GM12878 (cell line): ENCODE measurements around the gene SLC7A1. TPM values are rescaled to one million over a fixed set of nuclear protein-coding genes. Genes with fewer than 3 reads are reported as not detected.

Source experiments
- CBX3 ChIP-seq: fragments of 200-600 bp; sonication (generic); IDR thresholded peaks from 2 replicates; pipeline ENCODE4 v1.6.1; 2016; ENCODE audit warnings: low read depth, borderline replicate concordance
- ETV6 ChIP-seq, 2 experiments: fragments of 450-650 bp in 1 of 2; IDR thresholded peaks in 1 of 2; conservative IDR thresholded peaks in 1 of 2; 2 replicates each; pipeline ENCODE4 v1.6.1; 2014; ENCODE audit warnings: antibody characterized with exemption in 1 of 2, borderline replicate concordance in 1 of 2, low read depth in 1 of 2, mild to moderate bottlenecking in 1 of 2, moderate library complexity in 1 of 2
- FOXK2 ChIP-seq: fragments of 450-650 bp; IDR thresholded peaks from 2 replicates; pipeline ENCODE4 v1.6.1; 2017; ENCODE audit warnings: mild to moderate bottlenecking, moderate library complexity
- MEF2A ChIP-seq: IDR thresholded peaks from 2 replicates; pipeline ENCODE4 v1.6.1; 2011; ENCODE audit warnings: low read depth, mild to moderate bottlenecking, low read length, moderate library complexity; ENCODE audit not compliant: insufficient read depth
- PAX8 ChIP-seq: fragments of 450-650 bp; IDR thresholded peaks from 2 replicates; pipeline ENCODE4 v1.6.1; 2017; ENCODE audit warnings: mild to moderate bottlenecking, moderate library complexity
- POLR2AphosphoS2 ChIP-seq: IDR thresholded peaks from 2 replicates; pipeline ENCODE4 v1.6.1; 2011; ENCODE audit warnings: low read depth, mild to moderate bottlenecking, low read length, improper control_type of control experiment, moderate library complexity
- RB1 ChIP-seq: fragments of 450-650 bp; formaldehyde crosslinking; IDR thresholded peaks from 2 replicates; pipeline ENCODE4 v1.6.1; 2017; ENCODE audit warnings: mild to moderate bottlenecking, borderline replicate concordance
- WRNIP1 ChIP-seq: IDR thresholded peaks from 2 replicates; pipeline ENCODE4 v1.6.1; 2011; ENCODE audit warnings: low read depth, low read length, improper control_type of control experiment, borderline replicate concordance
- polyA plus RNA-seq, 11 experiments: library from polyadenylated mRNA; depleted of rRNA in 4 of 11; unstranded in 6 of 11; stranded (reverse) in 5 of 11; fragments of >200 nt; fragmentation: Nextera tagmentation in 4 of 11; fragmentation: Illumina TruSeq in 1 of 11; extraction: Ambion mirVana in 4 of 11; extraction: Trizol in 1 of 11; gene quantifications; 1 replicate in 1 of 11; 2 replicates in 10 of 11; pipeline versions ENCODE4 v1.2.1 to v1.2.3, GENCODE V29; 2011 to 2016; ENCODE audit warnings: inconsistent platforms in 2 of 11, missing spikeins in 2 of 11, low read depth in 1 of 11
- total RNA-seq, 4 experiments: library from RNA; depleted of rRNA in 3 of 4; stranded (reverse); fragments of >200 nt in 3 of 4; fragmentation: Illumina TruSeq in 1 of 4; extraction: Trizol in 1 of 4; gene quantifications; 2 replicates each; pipeline versions ENCODE4 v1.2.1 to v1.2.3, GENCODE V29; 2013 to 2021
- TF ChIP-seq, protein P1 (sequence below): fragments of 450-650 bp; formaldehyde crosslinking; IDR thresholded peaks from 2 replicates; pipeline ENCODE4 v1.4.0; 2020; ENCODE audit warnings: mild to moderate bottlenecking, moderate library complexity

SLC7A1 gene
- total and polyA plus RNA-seq, 10 of the 15 experiments (the other 5 are each of a cell fraction or from before 2014, with no cell fraction given) = 6.4 to 91.7 (median 23.4) TPM

DNA sequence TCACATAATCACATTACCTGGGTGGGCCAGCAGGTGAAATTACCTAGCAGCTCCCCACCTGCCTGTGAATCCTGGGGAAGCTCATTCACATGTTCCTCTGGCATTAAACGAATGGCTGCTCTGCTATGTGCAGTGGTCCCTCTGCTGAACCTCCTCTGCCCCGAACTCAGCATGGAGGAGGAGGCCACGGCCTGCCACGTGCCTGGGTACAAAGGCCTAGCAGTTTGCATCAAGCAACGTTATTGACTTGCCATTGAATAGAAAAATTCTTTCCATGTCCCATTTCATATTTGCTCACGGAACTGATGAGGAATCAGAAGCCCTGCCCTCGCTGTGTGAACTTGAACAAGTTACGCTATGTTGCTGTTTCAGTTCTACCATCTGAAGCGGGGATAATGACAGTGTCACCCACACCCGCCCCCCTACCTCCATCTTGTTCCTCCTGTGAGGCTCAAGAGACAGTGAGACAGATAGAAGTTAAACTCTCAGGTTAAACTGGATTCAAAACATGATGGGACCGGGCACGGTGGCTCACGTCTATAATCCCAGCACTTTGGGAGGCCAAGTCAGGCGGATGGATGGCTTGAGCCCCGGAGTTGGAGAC lies 25.3 kb downstream of the SLC7A1 start (continued):
- TF ChIP-seq WRNIP1 (no peak), FOXK2 (no peak), ETV6 (conservative IDR thresholded peaks at IDR 0.05 in 1 of 2, IDR thresholded peaks at IDR 0.05 in 1 of 2; ENCODE audit: borderline replicate concordance in 1 of 2, low read depth in 1 of 2) (no peak), PAX8 (no peak), CBX3 (no peak), MEF2A (no peak), RB1 (no peak), POLR2AphosphoS2 (no peak)
- TF ChIP-seq, protein P1, sequence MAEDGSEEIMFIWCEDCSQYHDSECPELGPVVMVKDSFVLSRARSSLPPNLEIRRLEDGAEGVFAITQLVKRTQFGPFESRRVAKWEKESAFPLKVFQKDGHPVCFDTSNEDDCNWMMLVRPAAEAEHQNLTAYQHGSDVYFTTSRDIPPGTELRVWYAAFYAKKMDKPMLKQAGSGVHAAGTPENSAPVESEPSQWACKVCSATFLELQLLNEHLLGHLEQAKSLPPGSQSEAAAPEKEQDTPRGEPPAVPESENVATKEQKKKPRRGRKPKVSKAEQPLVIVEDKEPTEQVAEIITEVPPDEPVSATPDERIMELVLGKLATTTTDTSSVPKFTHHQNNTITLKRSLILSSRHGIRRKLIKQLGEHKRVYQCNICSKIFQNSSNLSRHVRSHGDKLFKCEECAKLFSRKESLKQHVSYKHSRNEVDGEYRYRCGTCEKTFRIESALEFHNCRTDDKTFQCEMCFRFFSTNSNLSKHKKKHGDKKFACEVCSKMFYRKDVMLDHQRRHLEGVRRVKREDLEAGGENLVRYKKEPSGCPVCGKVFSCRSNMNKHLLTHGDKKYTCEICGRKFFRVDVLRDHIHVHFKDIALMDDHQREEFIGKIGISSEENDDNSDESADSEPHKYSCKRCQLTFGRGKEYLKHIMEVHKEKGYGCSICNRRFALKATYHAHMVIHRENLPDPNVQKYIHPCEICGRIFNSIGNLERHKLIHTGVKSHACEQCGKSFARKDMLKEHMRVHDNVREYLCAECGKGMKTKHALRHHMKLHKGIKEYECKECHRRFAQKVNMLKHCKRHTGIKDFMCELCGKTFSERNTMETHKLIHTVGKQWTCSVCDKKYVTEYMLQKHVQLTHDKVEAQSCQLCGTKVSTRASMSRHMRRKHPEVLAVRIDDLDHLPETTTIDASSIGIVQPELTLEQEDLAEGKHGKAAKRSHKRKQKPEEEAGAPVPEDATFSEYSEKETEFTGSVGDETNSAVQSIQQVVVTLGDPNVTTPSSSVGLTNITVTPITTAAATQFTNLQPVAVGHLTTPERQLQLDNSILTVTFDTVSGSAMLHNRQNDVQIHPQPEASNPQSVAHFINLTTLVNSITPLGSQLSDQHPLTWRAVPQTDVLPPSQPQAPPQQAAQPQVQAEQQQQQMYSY (CRISPR knock-in tag) = no peak
